Thyroid gland (tissue), 4 donors: Measurements from ENCODE around the gene MAP4K1.

ENCODE experiments used
- POLR2A ChIP-seq, 2 donors: fragments of 450-650 bp; IDR thresholded peaks; one replicate each; pipeline ENCODE4 v1.6.1; 2017; ENCODE audit warnings: antibody characterized with exemption in 2 of 2, mild to moderate bottlenecking in 2 of 2, moderate library complexity in 1 of 2
- TF ChIP-seq, protein P1 (sequence below), 6 experiments: fragments of 200-600 bp in 3 of 6; fragments of 450-650 bp in 3 of 6; sonication (generic) in 3 of 6; IDR thresholded peaks; one replicate each; pipeline ENCODE4 v1.5.1; 2016 to 2019; ENCODE audit warnings: antibody characterized with exemption in 6 of 6, mild to moderate bottlenecking in 2 of 6, inconsistent platforms in 1 of 6, moderate library complexity in 1 of 6

DNA sequence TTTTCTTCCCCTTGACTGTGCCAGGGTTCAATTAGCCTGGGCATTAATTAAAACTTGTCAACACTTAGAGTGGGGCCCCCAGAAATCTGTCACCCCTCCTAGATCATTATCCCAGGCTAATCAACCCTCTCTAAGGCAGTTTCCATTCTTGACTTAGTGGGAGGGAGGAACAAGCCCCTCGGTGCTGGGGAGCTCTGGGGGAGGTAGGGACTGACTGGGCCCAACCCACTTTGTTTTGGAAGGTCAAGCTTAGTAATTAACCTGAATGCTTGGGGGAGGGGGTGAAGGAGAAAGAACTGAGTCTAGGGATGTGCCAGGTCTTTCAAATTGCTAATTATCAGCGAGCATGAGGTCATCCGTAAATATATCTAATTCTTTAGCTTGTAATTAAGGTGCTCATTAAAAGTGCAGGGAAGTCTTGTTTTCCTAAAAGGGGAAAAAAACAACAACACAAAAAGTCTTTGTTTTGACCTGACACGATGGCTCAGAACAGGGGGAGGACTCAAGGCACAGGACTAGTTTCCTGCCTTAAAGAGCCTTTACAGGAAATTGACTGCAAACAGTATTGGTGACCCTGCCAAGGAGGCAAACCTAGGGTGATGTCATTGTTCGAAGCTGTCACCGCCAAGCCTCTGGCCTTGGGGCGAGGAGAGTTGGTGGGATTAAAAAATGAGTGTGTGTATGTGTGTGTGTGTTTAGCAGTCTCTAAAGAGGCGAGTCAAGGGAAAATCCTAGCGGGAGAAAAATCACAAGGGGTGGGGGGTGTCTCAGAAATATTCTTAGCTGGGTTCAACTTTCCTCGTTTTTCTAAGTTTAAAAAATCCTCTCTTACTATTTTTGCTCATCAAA lies 49.1 kb upstream of the MAP4K1 start:
- TF ChIP-seq, protein P1, sequence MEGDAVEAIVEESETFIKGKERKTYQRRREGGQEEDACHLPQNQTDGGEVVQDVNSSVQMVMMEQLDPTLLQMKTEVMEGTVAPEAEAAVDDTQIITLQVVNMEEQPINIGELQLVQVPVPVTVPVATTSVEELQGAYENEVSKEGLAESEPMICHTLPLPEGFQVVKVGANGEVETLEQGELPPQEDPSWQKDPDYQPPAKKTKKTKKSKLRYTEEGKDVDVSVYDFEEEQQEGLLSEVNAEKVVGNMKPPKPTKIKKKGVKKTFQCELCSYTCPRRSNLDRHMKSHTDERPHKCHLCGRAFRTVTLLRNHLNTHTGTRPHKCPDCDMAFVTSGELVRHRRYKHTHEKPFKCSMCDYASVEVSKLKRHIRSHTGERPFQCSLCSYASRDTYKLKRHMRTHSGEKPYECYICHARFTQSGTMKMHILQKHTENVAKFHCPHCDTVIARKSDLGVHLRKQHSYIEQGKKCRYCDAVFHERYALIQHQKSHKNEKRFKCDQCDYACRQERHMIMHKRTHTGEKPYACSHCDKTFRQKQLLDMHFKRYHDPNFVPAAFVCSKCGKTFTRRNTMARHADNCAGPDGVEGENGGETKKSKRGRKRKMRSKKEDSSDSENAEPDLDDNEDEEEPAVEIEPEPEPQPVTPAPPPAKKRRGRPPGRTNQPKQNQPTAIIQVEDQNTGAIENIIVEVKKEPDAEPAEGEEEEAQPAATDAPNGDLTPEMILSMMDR (IDR thresholded peaks at IDR 0.05): no peak
- TF ChIP-seq POLR2A (IDR thresholded peaks at IDR 0.05): peak in 1 of 2 donors; percentile 11
